GM12864 (cell line): ENCODE results near the gene BFSP1.

Source experiments
- DNase-seq: peaks from one replicate; pipeline ENCODE4 v3.0.0-alpha.2; 2011; ENCODE audit warnings: low read depth
- H3K4me3 ChIP-seq: 2 replicates; pipeline ENCODE4 v1.5.1; 2011; ENCODE audit warnings: mild to moderate bottlenecking, low read depth, low read length, control low read depth
- CTCF ChIP-seq: IDR thresholded peaks from 2 replicates; pipeline ENCODE4 v1.5.1; 2011; ENCODE audit warnings: low read depth, mild to moderate bottlenecking, moderate library complexity, low read length, control low read depth, inconsistent platforms; ENCODE audit errors: missing control alignments

The BFSP1 gene

GRCh38 chr20:17491488-17491887 is 39.7 kb downstream of the BFSP1 start:
- DNase-seq: no peak
- no peak for TF ChIP-seq CTCF
- no peak overlapping the region for H3K4me3 ChIP-seq

- no peak for TF ChIP-seq CTCF
- H3K4me3 ChIP-seq: no peak overlapping the region
- no peak for DNase-seq
These were observed 40.1 kb downstream of the BFSP1 start for GRCh38 chr20:17491041-17491440.

GRCh38 chr20:17490501-17490900 is 40.7 kb downstream of the BFSP1 start:
- DNase-seq: no peak
- no peak for TF ChIP-seq CTCF

GRCh38 chr20:17488916-17489600 is 42.1 kb downstream of the BFSP1 start:
- no peak for TF ChIP-seq CTCF
- no peak for DNase-seq
- H3K4me3 ChIP-seq: no peak overlapping the region

More at GRCh38 chr20:17490501-17490900, 40.7 kb downstream of the BFSP1 start:
- H3K4me3 ChIP-seq: no peak overlapping the region

GRCh38 chr20:17485017-17485416 is 46.2 kb downstream of the BFSP1 start:
- no peak overlapping the region for H3K4me3 ChIP-seq
- no peak for DNase-seq
- no peak for TF ChIP-seq CTCF

- no peak for TF ChIP-seq CTCF
- H3K4me3 ChIP-seq: no peak overlapping the region
- no peak for DNase-seq
These were observed 48.6 kb downstream of the BFSP1 start for GRCh38 chr20:17482536-17482935.

GRCh38 chr20:17481661-17482060 is 49.5 kb downstream of the BFSP1 start:
- no peak for TF ChIP-seq CTCF
- no peak overlapping the region for H3K4me3 ChIP-seq
- no peak for DNase-seq
